ENCODE results near the gene CACNB4.

GRCh38 chr2:152055366-152056108 is 43.3 kb downstream of the CACNB4 start:
- no peak for TF ChIP-seq CTCF (IDR thresholded peaks at IDR 0.05; ENCODE audit: insufficient read depth, low read length)
- TF ChIP-seq POLR2AphosphoS5 (IDR thresholded peaks at IDR 0.05; ENCODE audit: low read depth): no peak
- no peak for TF ChIP-seq SPI1 (IDR thresholded peaks at IDR 0.05; ENCODE audit: borderline replicate concordance, low read depth)
- TF ChIP-seq REST (IDR thresholded peaks at IDR 0.05; ENCODE audit: insufficient replicate concordance, low read depth): no peak
